ENCODE measurements around the gene MAP1B.

The MAP1B gene

DNA sequence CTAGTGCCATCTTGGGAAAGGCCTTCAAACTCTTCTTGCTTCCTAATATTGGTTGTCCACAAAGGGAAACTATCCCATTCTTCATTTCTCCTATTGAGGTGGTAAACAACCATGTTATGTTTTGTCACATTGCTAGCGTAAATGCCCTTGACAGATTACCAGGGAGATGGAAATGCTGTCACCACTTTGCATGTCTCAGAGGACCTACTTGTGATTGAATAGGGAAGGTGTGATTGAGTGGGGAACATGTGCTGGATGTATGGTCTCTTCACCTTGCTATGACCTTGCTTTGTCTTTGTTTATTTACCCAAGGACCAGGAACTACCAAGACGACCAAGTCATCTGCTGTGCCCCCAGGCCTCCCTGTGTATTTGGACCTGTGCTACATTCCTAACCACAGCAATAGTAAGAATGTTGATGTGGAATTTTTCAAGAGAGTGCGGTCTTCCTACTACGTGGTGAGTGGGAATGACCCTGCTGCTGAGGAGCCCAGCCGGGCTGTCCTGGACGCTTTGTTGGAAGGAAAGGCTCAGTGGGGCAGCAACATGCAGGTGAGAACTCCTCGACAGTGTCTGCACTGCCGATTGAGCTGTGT is 96.1 kb downstream of the MAP1B start:
- H3K4me3 ChIP-seq (ENCODE audit: low read depth, low read length), result no peak overlapping the region
- TF ChIP-seq, protein P1, sequence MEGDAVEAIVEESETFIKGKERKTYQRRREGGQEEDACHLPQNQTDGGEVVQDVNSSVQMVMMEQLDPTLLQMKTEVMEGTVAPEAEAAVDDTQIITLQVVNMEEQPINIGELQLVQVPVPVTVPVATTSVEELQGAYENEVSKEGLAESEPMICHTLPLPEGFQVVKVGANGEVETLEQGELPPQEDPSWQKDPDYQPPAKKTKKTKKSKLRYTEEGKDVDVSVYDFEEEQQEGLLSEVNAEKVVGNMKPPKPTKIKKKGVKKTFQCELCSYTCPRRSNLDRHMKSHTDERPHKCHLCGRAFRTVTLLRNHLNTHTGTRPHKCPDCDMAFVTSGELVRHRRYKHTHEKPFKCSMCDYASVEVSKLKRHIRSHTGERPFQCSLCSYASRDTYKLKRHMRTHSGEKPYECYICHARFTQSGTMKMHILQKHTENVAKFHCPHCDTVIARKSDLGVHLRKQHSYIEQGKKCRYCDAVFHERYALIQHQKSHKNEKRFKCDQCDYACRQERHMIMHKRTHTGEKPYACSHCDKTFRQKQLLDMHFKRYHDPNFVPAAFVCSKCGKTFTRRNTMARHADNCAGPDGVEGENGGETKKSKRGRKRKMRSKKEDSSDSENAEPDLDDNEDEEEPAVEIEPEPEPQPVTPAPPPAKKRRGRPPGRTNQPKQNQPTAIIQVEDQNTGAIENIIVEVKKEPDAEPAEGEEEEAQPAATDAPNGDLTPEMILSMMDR (IDR thresholded peaks at IDR 0.05; ENCODE audit: insufficient read depth, low read depth, low read length, missing control alignments), result no peak
- DNase-seq (ENCODE audit: low read depth), result no peak

DNA sequence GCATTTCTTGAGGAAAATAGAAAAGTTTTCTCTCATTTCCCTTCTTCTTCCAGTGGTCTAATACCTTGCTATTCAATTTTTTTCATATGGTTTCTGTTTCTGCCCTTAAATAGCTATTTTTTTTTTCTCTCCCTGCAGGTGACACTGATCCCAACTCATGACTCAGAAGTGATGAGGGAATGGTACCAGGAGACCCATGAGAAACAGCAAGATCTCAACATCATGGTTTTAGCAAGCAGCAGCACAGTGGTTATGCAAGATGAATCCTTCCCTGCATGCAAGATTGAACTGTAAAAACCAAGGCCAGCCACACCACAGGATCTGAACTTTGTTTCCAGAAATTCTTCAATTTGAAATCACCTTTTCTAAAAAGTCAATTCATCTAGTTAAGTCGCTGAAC is 97.7 kb downstream of the MAP1B start:
- no peak overlapping the region for H3K4me3 ChIP-seq (ENCODE audit: low read depth, low read length)
- no peak for DNase-seq (ENCODE audit: low read depth)
- TF ChIP-seq, protein P1 (IDR thresholded peaks at IDR 0.05; ENCODE audit: insufficient read depth, low read depth, low read length, missing control alignments), result no peak

DNA sequence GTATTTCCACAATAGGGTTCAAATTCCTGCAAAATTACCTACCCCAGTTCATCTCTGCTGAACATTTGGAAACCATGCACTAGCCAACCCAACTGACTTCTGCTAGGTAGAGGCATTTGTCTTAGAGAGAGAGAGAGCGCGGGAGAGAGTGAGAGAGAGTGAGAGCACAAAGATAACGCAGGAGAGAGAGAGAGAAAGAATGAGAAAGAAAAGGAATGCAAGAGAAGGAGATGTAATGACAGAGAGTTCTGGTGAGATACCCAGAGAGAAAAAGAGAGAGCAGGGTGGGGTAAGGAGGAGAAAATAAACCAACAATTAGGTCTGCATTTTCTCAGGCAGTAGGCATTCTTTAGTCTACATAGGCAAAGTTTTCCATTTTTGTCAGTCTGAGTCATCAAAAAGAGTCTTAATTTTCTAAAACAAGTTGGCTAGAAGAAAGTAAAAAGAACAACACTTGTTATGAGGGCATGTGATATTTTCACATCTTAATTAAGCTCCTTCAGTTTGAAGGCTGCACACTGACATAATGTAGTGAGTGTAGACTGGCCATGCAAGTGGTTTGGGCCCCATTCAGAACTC is 98.2 kb downstream of the MAP1B start:
- no peak for DNase-seq (ENCODE audit: low read depth)
- TF ChIP-seq, protein P1 (IDR thresholded peaks at IDR 0.05; ENCODE audit: insufficient read depth, low read depth, low read length, missing control alignments), result no peak
- no peak overlapping the region for H3K4me3 ChIP-seq (ENCODE audit: low read depth, low read length)

DNA sequence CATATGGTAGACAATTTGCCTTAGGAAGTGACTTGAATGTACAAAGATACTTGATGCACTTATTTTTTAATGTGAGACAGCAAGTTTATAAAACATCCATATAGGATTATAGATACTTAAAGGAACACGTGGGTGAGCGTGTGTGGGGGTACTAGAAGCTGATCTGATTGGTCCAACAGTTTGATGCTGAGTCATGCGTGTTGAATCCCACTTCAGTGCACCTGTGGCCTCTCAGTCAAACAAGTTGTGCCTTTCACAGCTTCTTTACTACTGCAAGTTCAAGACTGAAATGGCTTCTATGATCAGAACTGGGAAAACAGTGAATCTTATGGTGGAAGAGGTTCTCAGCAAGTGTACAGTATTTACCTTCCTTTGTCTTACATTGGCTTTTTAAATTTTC is 98.9 kb downstream of the MAP1B start:
- no peak overlapping the region for H3K4me3 ChIP-seq (ENCODE audit: low read depth, low read length)
- TF ChIP-seq, protein P1 (IDR thresholded peaks at IDR 0.05; ENCODE audit: insufficient read depth, low read depth, low read length, missing control alignments), result no peak
- no peak for DNase-seq (ENCODE audit: low read depth)

DNA sequence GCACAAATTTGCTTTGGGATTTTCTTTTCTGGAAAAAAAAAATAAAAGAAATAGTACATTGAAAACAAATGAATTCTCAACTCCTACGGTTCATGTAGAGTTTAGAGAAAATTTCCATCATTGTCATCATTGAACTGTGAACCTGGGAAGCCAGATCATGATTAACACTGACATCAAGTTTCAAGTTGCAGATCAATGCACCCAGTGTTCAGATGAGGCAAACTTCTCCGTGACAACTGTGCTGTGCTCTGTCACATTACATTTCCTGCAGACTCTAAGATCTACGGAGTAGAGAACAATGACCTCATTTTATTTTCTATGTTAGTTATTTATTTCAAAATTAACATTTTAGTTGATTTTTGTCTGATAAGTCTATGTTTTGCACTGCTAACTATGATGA is 99.7 kb downstream of the MAP1B start:
- DNase-seq (ENCODE audit: low read depth), result no peak
- no peak overlapping the region for H3K4me3 ChIP-seq (ENCODE audit: low read depth, low read length)
- TF ChIP-seq, protein P1 (IDR thresholded peaks at IDR 0.05; ENCODE audit: insufficient read depth, low read depth, low read length, missing control alignments), result no peak

DNA sequence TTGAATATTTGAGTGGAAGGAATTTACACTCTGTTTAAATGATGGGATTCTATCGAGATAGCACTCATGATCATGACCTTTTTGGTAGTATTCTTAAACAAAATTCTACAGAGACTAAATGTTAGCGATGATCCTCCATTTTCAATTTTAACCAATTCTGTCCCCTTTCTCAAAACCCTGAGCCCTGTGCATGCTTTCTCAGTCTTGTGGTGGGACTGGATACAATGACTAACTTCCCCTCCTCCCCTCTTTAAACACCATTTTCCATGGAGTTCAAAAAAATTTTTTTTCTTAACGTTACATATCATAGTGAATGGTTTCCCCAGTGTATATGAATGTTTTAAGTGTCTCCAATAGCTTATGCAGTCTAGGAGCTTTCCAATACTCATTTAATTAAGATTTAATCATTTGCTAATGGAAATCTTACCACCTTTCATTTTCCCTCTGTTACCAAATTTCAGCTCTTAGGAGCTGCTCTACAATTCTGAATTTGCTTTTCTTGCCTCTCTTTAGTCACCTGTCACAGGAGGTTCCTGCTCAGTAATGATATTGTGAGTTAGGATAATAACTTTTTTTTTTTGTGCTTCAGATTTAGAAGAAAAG is 101.2 kb downstream of the MAP1B start:
- TF ChIP-seq, protein P1 (IDR thresholded peaks at IDR 0.05; ENCODE audit: insufficient read depth, low read depth, low read length, missing control alignments), result no peak

More for the DNA sequence above, 101.2 kb downstream of the MAP1B start:
- no peak overlapping the region for H3K4me3 ChIP-seq (ENCODE audit: low read depth, low read length)
- no peak for DNase-seq (ENCODE audit: low read depth)
